ENCODE data around the gene LYL1. TPM values are rescaled to one million over a fixed set of nuclear protein-coding genes. Genes with fewer than 3 reads are reported as not detected.

LYL1 gene
- total and polyA plus RNA-seq, 2 of the 13 experiments (the other 11 are each of a cell fraction or from before 2014, with no cell fraction given), result 0.75 to 0.92 TPM

- ATAC-seq, result no peak
- no peaks in the 10 kb centered on the region; the same call in 1 of the 2 replicates for H4K20me1 ChIP-seq (ENCODE audit: insufficient read depth, low read length)
- FAIRE-seq, result no peak
- 70% methylated on average over 2 of the region's 12 CpGs for whole genome bisulfite sequencing (ENCODE audit: low lambda C conversion rate)
- no peak overlapping the region for H3K4me2 ChIP-seq (ENCODE audit: low read depth, low read length)
- POLR2A ChIA-PET, result no interaction called here
- no peak overlapping the region for H3K9ac ChIP-seq (ENCODE audit: insufficient read depth, low read depth, low read length)
- no peak overlapping the region for H2AFZ ChIP-seq (ENCODE audit: low read length)
- H3K4me3 ChIP-seq (replicated peaks in 1 of 3; ENCODE audit: insufficient read depth in 1 of 3, low read depth in 2 of 3, low read length in 3 of 3), result no peak overlapping the region
- no TSS peak for BruUV-seq (replicated peaks)
- no peaks in the 10 kb centered on the region for H3K79me2 ChIP-seq (ENCODE audit: insufficient read depth, low read length)
- TF ChIP-seq MAF1 (CRISPR knock-in tag; IDR thresholded peaks at IDR 0.05; ENCODE audit: borderline replicate concordance), result no peak
- TF ChIP-seq ZNF710 (CRISPR knock-in tag; IDR thresholded peaks at IDR 0.05; ENCODE audit: borderline replicate concordance), result no peak
- no peak for TF ChIP-seq RBM22 (optimal IDR thresholded peaks at IDR 0.05; ENCODE audit: low read length)
- no peak for TF ChIP-seq ZNF580 (CRISPR knock-in tag; IDR thresholded peaks at IDR 0.05; ENCODE audit: borderline replicate concordance, low read depth)
- no peak for TF ChIP-seq BATF2 (CRISPR knock-in tag; IDR thresholded peaks at IDR 0.05)
- no peak for TF ChIP-seq GATA4 (IDR thresholded peaks at IDR 0.05; ENCODE audit: borderline replicate concordance, low read depth)
- no peak for TF ChIP-seq ZBTB43 (CRISPR knock-in tag; conservative IDR thresholded peaks at IDR 0.05)
- no peak for TF ChIP-seq ZC3H4 (CRISPR knock-in tag; IDR thresholded peaks at IDR 0.05; ENCODE audit: borderline replicate concordance)
- TF ChIP-seq ZNF414 (CRISPR knock-in tag; IDR thresholded peaks at IDR 0.05), result no peak
- TF ChIP-seq TERF1 (CRISPR knock-in tag; IDR thresholded peaks at IDR 0.05), result no peak
- TF ChIP-seq GATAD2A (CRISPR knock-in tag; IDR thresholded peaks at IDR 0.05), result no peak
- TF ChIP-seq IRF1 (CRISPR knock-in tag; IDR thresholded peaks at IDR 0.05; ENCODE audit: low read depth), result no peak
- TF ChIP-seq CBX5 (CRISPR knock-in tag; IDR thresholded peaks at IDR 0.05; ENCODE audit: borderline replicate concordance), result no peak
- H3K27ac ChIP-seq (ENCODE audit: extremely low read length, insufficient read depth, low read length), result no peak overlapping the region
- no peaks in the 10 kb centered on the region for H3K27me3 ChIP-seq (ENCODE audit: control insufficient read depth in 1 of 2, insufficient read depth in 2 of 2, low read length in 2 of 2)
- no peak for DNase-seq (ENCODE audit: low spot score)
- CTCF ChIA-PET (ENCODE audit: low intra/inter-chr PET ratio, low total read pairs), result no interaction called here
- intact Hi-C loops (cut with micrococcal nuclease; ENCODE audit: unreplicated experiment) (no loop called here), in situ Hi-C loops (cut with HindIII; ENCODE audit: extremely low pct_ligation_motif_present, low pct_unique_long_range_greater_than_20kb) (no loop called here)
- H3K36me3 ChIP-seq (replicated peaks in 1 of 2; ENCODE audit: control insufficient read depth in 1 of 2, insufficient read depth in 2 of 2, low read length in 2 of 2), result 0 out of 5 replicates have a peak, but pooled peaks cover 0 to 3% of the 10 kb centered on the region in 2 experiments
- H3K9me3 ChIP-seq (ENCODE audit: low read length), result no peaks in the 10 kb centered on the region
- peaks cover 36% of the 10 kb centered on the region for H3K4me1 ChIP-seq (ENCODE audit: insufficient read depth, low read length)
Observed at GRCh38 chr19:13100031-13100588, 2.5 kb downstream of the LYL1 start.
